AG08395 (cell line): ENCODE measurements around the gene RAB43.

Experiments used
- DNase-seq: peaks from one replicate; pipeline ENCODE4 v3.0.0; 2012; ENCODE audit warnings: mixed read lengths, low spot score

Gene RAB43

DNA sequence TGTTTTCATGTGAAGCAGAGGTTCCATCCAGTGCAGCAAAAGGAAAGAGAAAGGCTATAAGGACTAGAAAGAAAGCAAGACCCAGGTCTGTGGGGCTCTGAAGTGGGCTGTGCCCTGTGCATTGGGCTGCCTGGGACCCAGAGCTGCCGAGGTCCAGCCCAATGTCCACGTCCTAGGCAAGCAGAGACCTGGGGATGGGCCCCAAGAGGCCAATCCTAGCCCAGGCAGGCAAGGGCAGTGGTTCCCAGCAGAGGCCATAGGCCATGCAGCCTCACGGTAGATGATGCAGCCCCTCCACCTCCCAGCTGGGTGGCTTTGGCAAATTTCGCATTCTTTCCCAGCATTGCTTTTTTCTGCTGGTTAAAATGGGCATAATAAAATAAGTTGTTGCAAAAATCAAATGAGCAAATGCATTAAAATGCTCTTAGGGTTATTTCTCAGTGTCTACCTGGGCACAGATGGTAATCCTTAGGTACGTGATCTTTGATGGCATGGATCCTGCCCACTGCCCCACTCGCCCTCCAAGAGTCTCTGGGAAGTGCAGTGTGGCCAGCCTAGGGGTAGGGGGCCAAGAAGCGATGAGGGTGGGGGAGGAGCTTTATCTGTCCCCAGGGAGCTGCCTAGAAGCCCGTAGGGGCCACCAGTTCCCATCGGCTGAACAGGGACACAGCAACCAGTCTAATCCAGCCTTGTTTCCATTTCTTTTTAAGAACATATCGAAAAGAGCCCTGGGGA lies 83.3 kb downstream of the RAB43 start:
- DNase-seq, result no peak
